IMR-90 (cell line): ENCODE measurements around the gene DESI1. TPM values are rescaled to one million over a fixed set of nuclear protein-coding genes. Genes with fewer than 3 reads are reported as not detected.

Experiments
- ATAC-seq: fragments of 200-7000 bp; cut with Tn5 transposase; 2 replicates; pipeline ENCODE4 v1.9.1; 2020; ENCODE audit warnings: low read depth, mild to moderate bottlenecking, moderate library complexity
- BruUV-seq: library from RNA; stranded (reverse); fragments of 400-500 nt; replicated peaks from 2 replicates; lab custom pipeline; 2021; lab: Mats Ljungman, UMichigan
- CTCF ChIA-PET: fragments of 300-600 bp; formaldehyde crosslinking; extraction: SDS; loops from one replicate; lab custom pipeline; 2021; ENCODE audit warnings: antibody characterized with exemption; lab: Yijun Ruan, JAX
- POLR2A ChIA-PET: fragments of 300-600 bp; sonication (Branson Sonifier 250); formaldehyde crosslinking; loops from one replicate; lab custom pipeline; 2022; ENCODE audit warnings: antibody characterized with exemption; ENCODE audit not compliant: unreplicated experiment; lab: Charles Lee
- DNase-seq: peaks from one replicate; pipeline ENCODE4 v3.0.0; 2013
- H2AFZ ChIP-seq: replicated peaks from 2 replicates; pipeline ENCODE3; 2013; ENCODE audit warnings: low read length, mild to moderate bottlenecking; ENCODE audit not compliant: poor library complexity
- H2AK5ac ChIP-seq: 2 replicates; pipeline ENCODE4 v1.6.1; 2013; ENCODE audit warnings: low read depth, low read length, inconsistent platforms
- H2AK9ac ChIP-seq: replicated peaks from 2 replicates; pipeline ENCODE3; 2013; ENCODE audit warnings: mild to moderate bottlenecking, low read depth, low read length, moderate library complexity; ENCODE audit not compliant: poor library complexity
- H2BK120ac ChIP-seq: 2 replicates; pipeline ENCODE4 v1.6.1; 2013; ENCODE audit warnings: low read depth, low read length, inconsistent platforms
- H2BK15ac ChIP-seq: 3 replicates; pipeline ENCODE4 v1.6.1; 2013; ENCODE audit warnings: low read depth, low read length, inconsistent platforms
- H2BK20ac ChIP-seq: 2 replicates; pipeline ENCODE4 v1.6.1; 2013; ENCODE audit warnings: low read depth, mild to moderate bottlenecking, inconsistent platforms, low read length, moderate library complexity
- H2BK5ac ChIP-seq: 2 replicates; pipeline ENCODE4 v1.6.1; 2013; ENCODE audit warnings: mild to moderate bottlenecking, low read depth, low read length, inconsistent platforms; ENCODE audit not compliant: poor library complexity, severe bottlenecking
- H3K14ac ChIP-seq: replicated peaks from 2 replicates; pipeline ENCODE4 v1.6.1; 2013; ENCODE audit warnings: low read depth, low read length, inconsistent platforms
- H3K18ac ChIP-seq: 2 replicates; pipeline ENCODE4 v1.6.1; 2013; ENCODE audit warnings: low read depth, low read length, control low read depth
- H3K23ac ChIP-seq: 2 replicates; pipeline ENCODE4 v1.6.1; 2013; ENCODE audit warnings: low read depth, low read length, inconsistent platforms
- H3K27ac ChIP-seq: 2 replicates; pipeline ENCODE4 v1.5.1; 2013; ENCODE audit warnings: mild to moderate bottlenecking, control low read depth, low read length; ENCODE audit not compliant: insufficient read depth
- H3K27me3 ChIP-seq: 2 replicates; pipeline ENCODE4 v1.6.1; 2013; ENCODE audit warnings: low read length; ENCODE audit not compliant: control insufficient read depth, insufficient read depth
- H3K36me3 ChIP-seq: 2 replicates; pipeline ENCODE4 v1.6.1; 2013; ENCODE audit warnings: low read length, mixed read lengths; ENCODE audit not compliant: control insufficient read depth, insufficient read depth
- H3K4ac ChIP-seq: 2 replicates; pipeline ENCODE4 v1.6.1; 2013; ENCODE audit warnings: low read depth, low read length, inconsistent platforms
- H3K4me1 ChIP-seq: 2 replicates; pipeline ENCODE4 v1.6.1; 2013; ENCODE audit warnings: low read length, mixed read lengths; ENCODE audit not compliant: control insufficient read depth, insufficient read depth
- H3K4me2 ChIP-seq: 2 replicates; pipeline ENCODE4 v1.6.1; 2013; ENCODE audit warnings: low read depth, mild to moderate bottlenecking, control low read depth, low read length, moderate library complexity
- H3K4me3 ChIP-seq: 2 replicates; pipeline ENCODE4 v1.5.1; 2013; ENCODE audit warnings: low read depth, mild to moderate bottlenecking, control low read depth, low read length, moderate library complexity; ENCODE audit not compliant: insufficient read depth
- H3K56ac ChIP-seq: 2 replicates; pipeline ENCODE4 v1.6.1; 2013; ENCODE audit warnings: low read length, inconsistent platforms; ENCODE audit not compliant: insufficient read depth; ENCODE audit errors: extremely low read depth
- H3K79me1 ChIP-seq, 2 experiments: 2 replicates each; pipeline ENCODE4 v1.6.1; 2013; ENCODE audit warnings: low read length in 2 of 2, inconsistent platforms in 1 of 2, low read depth in 1 of 2
- H3K9ac ChIP-seq: 2 replicates; pipeline ENCODE4 v1.6.1; 2013; ENCODE audit warnings: low read depth, low read length, control low read depth
- H3K9me1 ChIP-seq: 2 replicates; pipeline ENCODE4 v1.6.1; 2013; ENCODE audit warnings: low read length, inconsistent platforms; ENCODE audit not compliant: insufficient read depth
- H3K9me3 ChIP-seq: 2 replicates; pipeline ENCODE4 v1.6.1; 2013; ENCODE audit warnings: low read length; ENCODE audit not compliant: control insufficient read depth, insufficient read depth
- H4K20me1 ChIP-seq: 2 replicates; pipeline ENCODE4 v1.6.1; 2013; ENCODE audit warnings: low read length, inconsistent platforms; ENCODE audit not compliant: insufficient read depth
- H4K5ac ChIP-seq: 2 replicates; pipeline ENCODE4 v1.6.1; 2013; ENCODE audit warnings: mild to moderate bottlenecking, low read depth, low read length, control low read depth
- H4K8ac ChIP-seq, 2 experiments: 2 replicates each; pipeline ENCODE4 v1.6.1; 2013; ENCODE audit warnings: low read depth in 2 of 2, low read length in 2 of 2, control low read depth in 1 of 2, inconsistent platforms in 1 of 2
- H4K91ac ChIP-seq: 2 replicates; pipeline ENCODE4 v1.6.1; 2013; ENCODE audit warnings: low read depth, low read length, inconsistent platforms; ENCODE audit not compliant: insufficient read depth
- BHLHE40 ChIP-seq: fragments of 150-350 bp; IDR thresholded peaks from 2 replicates; pipeline ENCODE4 v1.6.1; 2016; ENCODE audit warnings: mild to moderate bottlenecking, low read depth, low read length
- CHD1 ChIP-seq: IDR thresholded peaks from 2 replicates; pipeline ENCODE4 v1.6.1; 2012; ENCODE audit warnings: low read depth, low read length, improper control_type of control experiment
- CTCF ChIP-seq: conservative IDR thresholded peaks from 2 replicates; pipeline ENCODE4 v1.5.1; 2012; ENCODE audit warnings: mild to moderate bottlenecking, low read depth, low read length, improper control_type of control experiment
- MAFK ChIP-seq: IDR thresholded peaks from 2 replicates; pipeline ENCODE4 v1.6.1; 2012; ENCODE audit warnings: low read depth, low read length, improper control_type of control experiment
- MAZ ChIP-seq: IDR thresholded peaks from 2 replicates; pipeline ENCODE4 v1.6.1; 2012; ENCODE audit warnings: low read depth, mild to moderate bottlenecking, low read length, improper control_type of control experiment, moderate library complexity, borderline replicate concordance
- MXI1 ChIP-seq: IDR thresholded peaks from 2 replicates; pipeline ENCODE4 v1.6.1; 2012; ENCODE audit warnings: low read depth, mild to moderate bottlenecking, low read length, moderate library complexity, borderline replicate concordance
- NFE2L2 ChIP-seq: fragments of 150-350 bp; IDR thresholded peaks from 2 replicates; pipeline ENCODE4 v1.6.1; 2016; ENCODE audit warnings: low read depth, mild to moderate bottlenecking, low read length
- RFX5 ChIP-seq: IDR thresholded peaks from 2 replicates; pipeline ENCODE4 v1.8.0; 2012; ENCODE audit warnings: low read depth, mild to moderate bottlenecking, low read length, moderate library complexity
- USF2 ChIP-seq: fragments of 150-350 bp; IDR thresholded peaks from 2 replicates; pipeline ENCODE4 v1.6.1; 2017; ENCODE audit warnings: mild to moderate bottlenecking, antibody characterized with exemption, low read length, low read depth
- WGBS, 2 experiments: methylation state at CpG; one replicate each; pipeline versions ENCODE4 v1.1.5 to v1.1.7; 2013; ENCODE audit warnings: missing lambda C conversion rate in 2 of 2; ENCODE audit not compliant: insufficient read length in 1 of 2; ENCODE audit errors: extremely low coverage in 2 of 2; 5-methylcytosine and 5-hydroxymethylcytosine counted together
- dilution Hi-C: fragments of 300-500 bp; cut with HindIII; formaldehyde crosslinking; loops from one replicate; pipeline ENCODE4 v1.14.3; 2018; ENCODE audit warnings: low sequenced_read_pairs; ENCODE audit not compliant: unreplicated experiment
- in situ Hi-C: fragments of 300-500 bp; cut with MboI; formaldehyde crosslinking; loops from 3 replicates; pipeline ENCODE4 v1.14.3; 2019; ENCODE audit warnings: low sequenced_read_pairs, inconsistent platforms, mixed read lengths
- intact Hi-C: fragments of 100-400 bp; cut with micrococcal nuclease; formaldehyde crosslinking; loops from 2 replicates; pipeline ENCODE4 v1.10.0; 2022
- polyA plus RNA-seq, 3 experiments: library from polyadenylated mRNA; depleted of rRNA; stranded (reverse); fragments of >200 nt; gene quantifications; 2 replicates each; pipeline ENCODE4 v1.2.3, GENCODE V29; 2012; ENCODE audit warnings: low replicate concordance in 1 of 3
- total RNA-seq: library from RNA; depleted of rRNA; stranded (reverse); fragments of >200 nt; gene quantifications from 2 replicates; pipeline ENCODE4 v1.2.3, GENCODE V29; 2012

DESI1 gene
- total and polyA plus RNA-seq, 2 of the 4 experiments (the other 2 are of a cell fraction), result 14.5 to 24.9 TPM

GRCh38 chr22:41582694-41583093 lies 38.1 kb downstream of the DESI1 start:
- Histone ChIP-seq H3K79me1 (peaks cover 23 to 52% of the 10 kb centered on the region in 2 experiments), H4K5ac (no peak overlapping the region), H3K27ac (no peak overlapping the region), H2AK5ac (no peak overlapping the region), H4K8ac (no peak overlapping the region), H3K4me2 (no peak overlapping the region), H3K36me3 (peaks cover 49% of the 10 kb centered on the region), H3K9ac (no peak overlapping the region), H4K91ac (no peak overlapping the region), H2BK20ac (no peak overlapping the region), H3K4me3 (no peak overlapping the region), H3K27me3 (no peaks in the 10 kb centered on the region), H2BK5ac (no peak overlapping the region), H3K9me3 (no peaks in the 10 kb centered on the region), H2AK9ac (no peak overlapping the region), H3K4ac (no peak overlapping the region), H3K14ac (no peak overlapping the region), H2AFZ (no peak overlapping the region), H3K4me1 (no peaks in the 10 kb centered on the region), H2BK15ac (no peak overlapping the region), H2BK120ac (no peak overlapping the region), H3K18ac (no peak overlapping the region), H3K23ac (no peak overlapping the region), H4K20me1 (peaks cover 3% of the 10 kb centered on the region; the same call in 1 of the 2 replicates), H3K9me1 (no peaks in the 10 kb centered on the region; the same call in 1 of the 2 replicates), H3K56ac (no peak overlapping the region)
- no TSS peak for BruUV-seq
- in situ Hi-C loops (no loop called here), dilution Hi-C loops (no loop called here), intact Hi-C loops (no loop called here)
- POLR2A ChIA-PET, result interaction anchor here (0.5 kb wide), 1 partner anchor 16 kb away, joined by 3 read pairs; no protein-coding TSS in a partner anchor
- CTCF ChIA-PET, result no interaction called here
- WGBS, 2 experiments, result 85% methylated on average over 6 of the region's 8 CpGs; no CpG with 5 or more reads in 1 of the 2 experiments
- DNase-seq, result no peak
- TF ChIP-seq BHLHE40, result no peak
- TF ChIP-seq CTCF, result no peak
- TF ChIP-seq CHD1, result no peak
- TF ChIP-seq MXI1, result no peak
- TF ChIP-seq NFE2L2, result no peak
- no peak for TF ChIP-seq USF2
- no peak for TF ChIP-seq MAFK
- no peak for TF ChIP-seq RFX5
- no peak for TF ChIP-seq MAZ
- ATAC-seq, result no peak
